GM12878 (cell line): ENCODE data around the gene SLC6A7.

ENCODE experiments used
- CTCF ChIP-seq, 3 experiments: IDR thresholded peaks in 2 of 3; conservative IDR thresholded peaks in 1 of 3; 2 replicates each; pipeline ENCODE4 v1.5.1; 2011; ENCODE audit warnings: low read depth in 3 of 3, low read length in 3 of 3, mild to moderate bottlenecking in 3 of 3, control low read depth in 2 of 3, moderate library complexity in 2 of 3, inconsistent platforms in 1 of 3, mixed read lengths in 1 of 3; ENCODE audit not compliant: control insufficient read depth in 2 of 3, insufficient read depth in 1 of 3; ENCODE audit errors: extremely low read depth in 1 of 3
- EGR1 ChIP-seq, 2 experiments: IDR thresholded peaks; 1 replicate in 1 of 2; 2 replicates in 1 of 2; pipeline ENCODE4 v1.6.1; 2011 to 2012; ENCODE audit warnings: low read depth in 2 of 2, low read length in 2 of 2, borderline replicate concordance in 1 of 2, mild to moderate bottlenecking in 1 of 2, moderate library complexity in 1 of 2
- HDAC2 ChIP-seq: fragments of 200-600 bp; sonication (generic); IDR thresholded peaks from 2 replicates; pipeline ENCODE4 v1.6.1; 2017
- MAX ChIP-seq: IDR thresholded peaks from 2 replicates; pipeline ENCODE4 v1.6.1; 2012; ENCODE audit warnings: low read depth, low read length, improper control_type of control experiment
- NR2C1 ChIP-seq: fragments of 450-650 bp; IDR thresholded peaks from 2 replicates; pipeline ENCODE4 v1.6.1; 2017; ENCODE audit warnings: antibody characterized with exemption, mild to moderate bottlenecking, moderate library complexity
- PBX3 ChIP-seq: IDR thresholded peaks from 2 replicates; pipeline ENCODE4 v1.6.1; 2011; ENCODE audit warnings: mild to moderate bottlenecking, low read depth, low read length, moderate library complexity; ENCODE audit not compliant: insufficient replicate concordance
- SP1 ChIP-seq: IDR thresholded peaks from one replicate; pipeline ENCODE4 v1.6.1; 2011; ENCODE audit warnings: low read depth, low read length
- SRF ChIP-seq, 2 experiments: IDR thresholded peaks; 2 replicates each; pipeline ENCODE4 v1.6.1; 2011; ENCODE audit warnings: low read depth in 2 of 2, low read length in 2 of 2, mild to moderate bottlenecking in 1 of 2, moderate library complexity in 1 of 2

GRCh38 chr5:150188146-150188842 is 1.6 kb upstream of the SLC6A7 start:
- TF ChIP-seq MAX (no peak), HDAC2 (no peak), NR2C1 (no peak), EGR1 (IDR thresholded peaks at IDR 0.05; ENCODE audit: borderline replicate concordance in 1 of 2, low read depth in 2 of 2, low read length in 2 of 2) (no peak), SRF (IDR thresholded peaks at IDR 0.05; ENCODE audit: low read depth in 2 of 2, low read length in 2 of 2) (no peak), PBX3 (no peak), CTCF (IDR thresholded peaks at IDR 0.05 in 2 of 3, conservative IDR thresholded peaks at IDR 0.05 in 1 of 3; ENCODE audit: control insufficient read depth in 2 of 3, extremely low read depth in 1 of 3, insufficient read depth in 1 of 3, low read depth in 3 of 3, low read length in 3 of 3) (no peak), SP1 (no peak)
